GM12891 (cell line): ENCODE measurements around the gene MYCN.

Source experiments
- PAX5 ChIP-seq: IDR thresholded peaks from 2 replicates; pipeline ENCODE4 v1.6.1; 2011; ENCODE audit warnings: low read length, moderate library complexity, mild to moderate bottlenecking; ENCODE audit not compliant: insufficient read depth, severe bottlenecking
- POLR2A ChIP-seq: IDR thresholded peaks from 2 replicates; pipeline ENCODE4 v1.6.1; 2011; ENCODE audit warnings: low read depth, low read length, control low read depth
- POLR2AphosphoS5 ChIP-seq: IDR thresholded peaks from 2 replicates; pipeline ENCODE4 v1.6.1; 2011; ENCODE audit warnings: low read depth, low read length, control low read depth
- TAF1 ChIP-seq: IDR thresholded peaks from 2 replicates; pipeline ENCODE4 v1.6.1; 2011; ENCODE audit warnings: low read depth, low read length, control low read depth

- no peak for TF ChIP-seq POLR2A
- no peak for TF ChIP-seq POLR2AphosphoS5
- TF ChIP-seq TAF1, result no peak
- no peak for TF ChIP-seq PAX5
Observed at GRCh38 chr2:15967415-15968279, 27.3 kb downstream of the MYCN start.
